T47D (cell line): ENCODE measurements around the gene CREBBP.
"Not testable (repeated sequence)": the region's sequence is repeated elsewhere in the genome, so short reads cannot be mapped to it uniquely, and the experiment has no call there.

Experiments
- DNase-seq, 2 experiments: peaks; one replicate each; pipeline versions ENCODE4 v3.0.0 to v3.0.0-alpha.2; 2011 to 2012; ENCODE audit warnings: low read depth in 1 of 2, low spot score in 1 of 2
- JUND ChIP-seq: IDR thresholded peaks from 2 replicates; pipeline ENCODE4 v1.6.1; 2012; ENCODE audit warnings: low read depth
- in situ Hi-C: cut with HindIII; loops from 2 replicates; pipeline ENCODE4 v1.10.0; 2016; ENCODE audit warnings: low sequenced_read_pairs, low pct_unique_long_range_greater_than_20kb

Gene CREBBP

DNA sequence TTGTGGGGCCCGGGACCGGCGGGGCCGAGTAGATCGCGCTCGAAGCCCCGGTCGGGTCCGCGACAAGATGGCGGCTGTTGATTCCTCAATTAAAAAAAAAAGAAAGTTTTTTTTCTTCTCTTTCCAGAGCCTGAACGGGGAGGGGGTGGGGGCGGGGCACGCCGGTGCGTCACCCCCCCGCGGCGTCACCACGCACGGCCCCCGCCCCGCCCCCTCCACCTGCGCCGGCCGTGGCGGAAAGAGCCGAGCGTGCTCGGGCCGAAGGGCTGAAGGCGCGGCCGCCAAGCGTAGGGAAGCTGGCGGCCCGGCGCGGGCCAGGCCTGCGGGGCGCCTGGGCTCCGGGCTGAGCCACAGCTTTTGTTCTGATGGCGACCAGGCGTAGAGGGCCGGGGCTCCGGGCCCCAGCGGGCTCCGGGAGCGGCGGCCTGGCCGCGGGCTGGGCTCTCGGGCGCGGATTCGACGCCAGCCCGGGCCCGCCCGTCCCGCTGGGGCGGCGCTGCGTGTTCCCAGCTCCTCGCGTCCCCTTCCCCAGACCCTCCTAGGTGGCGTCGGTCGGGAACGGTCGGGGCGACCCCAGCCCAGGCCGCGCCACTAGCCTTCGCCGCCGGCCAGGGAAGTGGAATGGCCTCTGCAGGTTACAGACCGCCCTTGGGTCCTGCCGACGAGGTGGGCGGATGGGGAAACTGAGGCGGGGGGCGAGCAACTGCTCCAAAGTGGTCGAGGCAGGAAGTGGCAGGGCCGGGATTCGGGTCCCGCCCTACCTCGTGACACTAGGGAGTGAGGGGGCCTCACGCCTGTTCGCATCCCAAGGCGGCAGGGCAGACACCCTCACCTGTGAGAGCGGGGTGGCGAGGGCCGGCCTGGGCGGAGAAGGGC lies at the start of gene CREBBP:
Gene CREBBP (minus strand): TSS at position 91 of the 876 bp plus-strand sequence. CDS start 797 bp downstream, outside the sequence.
- no peak for TF ChIP-seq JUND
- in situ Hi-C loops = no loop called here
- peak; percentile 55 to 93 for DNase-seq

DNA sequence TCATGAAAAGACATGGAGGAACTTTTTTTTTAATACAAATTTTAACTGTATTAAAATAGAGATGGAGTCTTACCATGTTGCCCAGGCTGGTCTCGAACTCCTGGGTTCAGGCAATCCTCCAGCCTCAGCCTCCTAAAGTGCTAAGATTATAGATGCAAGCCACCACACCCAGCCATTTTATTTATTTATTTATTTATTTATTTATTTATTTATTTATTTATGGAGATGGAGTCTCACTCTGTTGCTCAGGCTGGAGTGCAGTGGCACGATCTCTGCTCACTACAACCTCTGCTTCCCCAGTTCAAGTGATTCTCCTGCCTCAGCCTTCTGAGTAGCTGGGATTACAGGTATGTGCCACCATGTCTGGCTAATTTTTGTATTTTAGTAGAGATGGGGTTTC lies 46.6 kb upstream of the CREBBP start:
- in situ Hi-C loops = not testable (repeated sequence)

DNA sequence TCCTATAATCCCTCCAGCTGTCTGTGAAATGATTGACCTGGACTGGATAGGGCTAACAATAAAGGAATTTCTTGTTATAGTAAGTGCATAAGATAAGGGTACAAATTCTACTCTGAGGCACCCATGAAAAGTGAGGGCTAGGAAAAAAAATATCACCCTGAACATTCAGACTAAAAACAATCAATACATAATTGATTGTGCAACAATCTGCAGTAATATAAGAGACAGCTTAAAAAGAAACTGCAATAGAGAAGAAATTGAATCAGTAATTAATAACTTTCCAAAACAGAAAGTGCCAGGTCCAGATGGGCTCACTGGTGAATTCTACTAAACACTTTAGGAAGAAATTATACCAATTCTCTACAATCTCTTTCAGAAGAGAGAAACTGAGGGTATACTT lies 44.2 kb upstream of the CREBBP start:
- no peak for TF ChIP-seq JUND
- in situ Hi-C loops = no loop called here
- DNase-seq = no peak

More for the DNA sequence above, 46.6 kb upstream of the CREBBP start:
- not testable (repeated sequence) for DNase-seq

DNA sequence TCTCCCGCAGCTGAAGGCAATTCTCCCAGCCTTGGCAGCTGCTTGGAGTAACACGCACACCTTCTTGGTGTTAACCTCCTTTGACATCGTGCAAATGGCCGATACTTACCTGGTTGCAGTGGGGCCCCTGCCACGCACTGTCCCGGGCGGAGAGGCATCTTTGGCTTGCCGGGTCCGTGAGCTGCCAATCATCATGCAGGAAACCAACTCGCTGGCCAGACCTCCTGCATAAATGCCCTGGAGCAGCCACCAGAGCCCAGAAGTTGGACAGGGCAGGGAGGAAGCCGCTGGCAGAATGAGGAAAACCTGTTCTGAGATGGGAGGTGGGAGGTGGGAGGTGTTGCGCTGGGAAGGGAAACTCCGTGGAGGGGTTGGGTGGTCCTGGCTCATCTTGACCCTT lies 41.7 kb upstream of the CREBBP start:
- TF ChIP-seq JUND = no peak
- peak in 1 of 2 experiments; percentile 73 for DNase-seq
- in situ Hi-C loops = no loop called here

DNA sequence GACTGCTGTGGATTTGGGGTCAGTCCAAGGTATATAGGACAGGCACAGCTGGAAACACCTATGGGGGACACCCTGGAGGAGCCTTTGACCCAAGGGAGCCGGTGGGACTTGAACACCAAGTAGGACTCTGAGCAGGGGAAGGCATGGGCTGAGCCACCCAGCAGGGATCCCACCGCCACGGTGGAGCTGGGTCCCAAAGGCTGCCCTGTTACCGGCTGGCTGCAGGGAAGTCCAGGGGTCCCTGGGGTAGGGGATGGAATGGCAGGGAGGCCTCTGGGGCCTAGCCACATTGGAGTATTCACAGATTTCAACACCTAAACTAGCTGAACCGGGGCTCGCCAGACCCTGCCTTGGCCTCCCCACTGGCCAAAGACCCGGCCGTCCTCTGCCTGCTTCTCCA lies 39.7 kb upstream of the CREBBP start:
- DNase-seq = no peak
- no peak for TF ChIP-seq JUND
- in situ Hi-C loops = no loop called here

DNA sequence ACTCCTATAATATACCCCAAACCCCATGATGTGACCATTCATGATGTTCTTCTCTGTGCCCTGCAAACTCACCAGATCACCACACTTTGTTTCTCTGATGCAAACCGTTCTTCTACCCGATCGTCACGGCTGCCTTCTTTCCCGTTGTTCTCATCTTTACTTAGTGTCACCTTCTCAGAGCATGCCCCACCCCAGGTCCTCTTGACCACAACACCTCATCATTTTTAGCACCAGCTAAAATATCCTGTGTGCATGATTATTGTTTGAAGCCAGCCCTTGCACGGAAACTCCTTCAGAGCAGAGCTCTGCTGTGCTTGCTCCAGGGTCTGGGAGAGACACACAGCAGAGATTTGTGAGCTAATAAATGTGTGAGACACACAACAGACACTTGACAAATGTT lies 38.9 kb upstream of the CREBBP start:
- DNase-seq = no peak
- no peak for TF ChIP-seq JUND
- in situ Hi-C loops = no loop called here

DNA sequence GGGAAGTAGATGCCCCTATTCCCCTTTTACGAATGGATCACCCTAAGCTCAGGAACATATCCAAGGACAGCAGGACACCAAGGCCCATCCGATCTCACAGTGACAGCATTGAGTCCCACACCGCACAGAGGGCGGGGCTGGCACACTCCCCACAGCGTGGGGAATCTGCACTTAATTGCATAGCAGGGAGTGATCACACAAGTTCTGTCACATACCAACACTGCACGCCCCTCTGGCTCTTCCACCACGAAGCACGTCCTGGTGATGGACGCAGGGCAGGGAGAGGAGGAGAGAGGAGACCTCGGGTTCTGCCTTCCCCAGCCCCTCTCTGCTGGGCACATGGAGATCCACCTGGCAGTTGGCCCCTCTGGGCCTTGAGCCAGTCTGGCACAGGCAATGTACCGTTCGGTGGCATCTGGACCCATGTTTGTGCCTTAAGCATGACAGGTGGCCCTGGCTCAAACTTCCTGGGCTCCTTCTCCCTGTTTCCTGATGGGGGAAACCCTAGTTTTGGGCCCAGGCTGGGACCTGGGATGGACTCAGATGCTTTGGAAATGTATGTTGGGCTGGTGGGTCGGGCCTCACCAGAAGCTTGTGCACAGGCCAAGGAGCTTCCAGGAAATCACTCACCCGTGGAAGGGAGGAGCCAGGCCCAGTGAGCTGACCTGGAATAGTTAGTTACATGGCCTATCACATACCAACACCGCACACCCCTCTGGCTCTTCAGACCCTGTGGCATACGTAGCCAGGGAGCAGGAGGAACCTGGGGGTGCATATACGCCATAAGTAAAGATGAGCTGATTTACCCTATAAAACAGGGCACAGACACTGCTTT lies 35.1 kb upstream of the CREBBP start:
- DNase-seq = peak in 1 of 2 experiments; percentile 27
- in situ Hi-C loops = no loop called here
- TF ChIP-seq JUND = no peak

DNA sequence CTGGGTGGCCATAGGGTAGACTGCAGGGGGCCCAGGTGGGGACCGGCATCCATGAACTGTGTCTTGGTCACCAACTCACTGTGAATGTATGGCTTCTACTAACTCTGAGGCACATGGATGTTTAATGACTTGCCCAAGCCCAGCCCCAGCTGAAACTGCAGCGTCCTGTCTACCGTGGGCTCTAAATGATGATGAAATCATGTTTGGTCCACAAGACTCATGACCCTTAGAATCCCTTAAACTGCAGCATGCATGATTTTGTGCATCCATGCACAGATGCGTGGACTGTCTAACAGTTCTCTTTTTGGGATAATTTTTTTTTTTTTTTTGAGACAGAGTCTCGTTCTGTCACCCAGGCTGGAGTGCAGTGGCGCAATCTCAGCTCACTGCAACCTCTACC lies 32.4 kb upstream of the CREBBP start:
- TF ChIP-seq JUND = no peak
- in situ Hi-C loops = no loop called here
- DNase-seq = no peak

DNA sequence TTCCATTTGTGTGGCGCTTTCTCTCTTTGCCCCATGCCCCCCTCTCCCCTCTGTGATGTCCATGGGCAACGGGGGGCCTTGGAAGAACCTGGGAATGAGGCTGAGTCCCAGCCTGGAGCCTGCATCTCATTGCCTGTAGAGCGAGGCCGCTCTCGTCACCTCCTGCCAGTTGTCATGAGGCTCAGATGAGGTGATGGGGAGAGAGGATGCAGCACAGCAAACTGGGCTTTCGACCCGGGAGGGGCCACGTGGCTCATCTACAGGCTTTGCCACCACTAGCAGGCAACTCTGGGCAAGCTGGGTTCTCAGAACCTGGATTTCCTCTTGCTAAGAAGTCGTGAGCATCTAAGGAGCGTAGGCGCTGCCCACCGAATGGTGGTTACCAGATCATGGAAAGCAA lies 31.9 kb upstream of the CREBBP start:
- in situ Hi-C loops = no loop called here
- no peak for DNase-seq
- TF ChIP-seq JUND = no peak

DNA sequence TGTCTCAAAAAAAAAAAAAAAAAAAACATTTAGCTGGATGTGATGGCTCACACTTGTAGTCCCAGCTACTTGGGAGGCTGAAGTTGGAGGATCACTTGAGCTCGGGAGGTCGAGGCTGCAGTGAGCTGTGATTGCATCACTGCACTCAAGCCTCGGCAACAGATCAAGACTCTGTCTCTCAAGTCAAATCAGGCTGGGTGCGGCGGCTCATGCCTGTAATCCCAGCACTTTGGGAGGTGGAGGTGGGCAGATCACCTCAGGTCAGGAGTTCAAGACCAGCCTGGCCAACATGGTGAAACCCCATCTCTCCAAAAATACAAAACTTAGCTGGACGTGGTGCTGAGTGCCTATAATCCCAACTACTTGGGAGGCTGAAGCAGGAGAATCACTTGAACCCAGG lies 31.2 kb upstream of the CREBBP start:
- in situ Hi-C loops, DNase-seq: not testable (repeated sequence)

DNA sequence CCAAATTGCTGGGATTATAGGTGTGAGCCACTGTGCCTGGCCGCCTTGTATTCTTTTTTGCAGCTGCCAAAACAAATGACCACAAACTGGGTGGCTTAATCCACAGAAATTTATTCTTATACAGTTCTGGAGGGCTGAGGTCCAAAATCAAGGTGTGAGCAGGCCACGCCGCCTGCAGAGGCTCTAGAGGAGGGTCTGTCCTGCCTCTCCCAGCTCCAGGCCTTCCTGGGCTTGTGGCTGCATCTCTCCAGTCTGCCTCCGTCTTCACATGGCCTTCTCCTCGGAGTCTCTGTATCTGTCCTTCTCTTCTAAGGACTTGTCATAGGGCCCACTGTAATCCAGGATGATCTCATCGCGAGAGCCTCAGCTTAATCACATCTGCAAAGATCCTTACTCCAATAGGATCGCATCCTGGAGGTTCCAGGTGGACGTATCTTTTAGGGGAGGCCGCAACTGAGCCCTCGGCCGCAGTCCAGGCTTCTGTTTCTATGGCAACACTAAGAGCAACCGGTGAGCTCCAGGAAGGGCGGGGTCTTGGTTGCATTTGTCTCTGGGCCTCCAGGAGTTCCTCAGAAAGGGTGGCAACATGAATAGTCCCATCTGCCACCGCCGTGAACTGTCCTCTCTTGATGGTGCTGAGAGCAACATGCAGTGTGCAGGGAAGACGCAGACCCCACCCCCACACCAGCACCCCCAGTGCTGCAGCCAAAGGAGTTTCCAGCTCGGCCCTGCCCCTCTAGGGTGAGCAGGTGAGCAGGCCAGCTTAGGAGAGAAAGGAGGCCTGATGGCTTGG lies 29.5 kb upstream of the CREBBP start:
- in situ Hi-C loops = no loop called here
- no peak for DNase-seq
- no peak for TF ChIP-seq JUND

DNA sequence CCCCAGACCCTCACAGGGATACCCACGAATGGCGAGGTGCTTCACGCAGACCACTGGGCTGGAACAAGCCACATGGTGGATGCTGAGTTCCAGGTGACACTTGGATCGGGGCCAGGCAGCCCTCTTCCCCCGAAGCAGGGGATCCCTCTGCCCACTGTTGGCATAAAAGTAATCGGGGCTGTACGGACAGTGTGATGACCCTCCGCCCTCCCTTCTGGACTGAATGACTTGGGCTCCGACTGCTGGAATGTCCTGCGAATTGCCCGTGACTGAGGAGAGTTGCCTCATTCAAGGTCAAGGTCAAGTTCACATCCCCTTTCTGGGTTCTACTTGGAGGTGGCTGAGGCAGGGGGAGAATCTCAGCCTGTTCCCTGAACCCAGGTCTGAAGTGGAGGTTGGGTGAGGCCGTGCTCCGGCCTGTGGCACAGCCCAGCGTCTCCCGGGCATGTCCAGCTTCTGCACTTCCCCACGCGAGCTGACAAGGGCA lies 28.5 kb upstream of the CREBBP start:
- no peak for TF ChIP-seq JUND
- in situ Hi-C loops = no loop called here
- DNase-seq = no peak
